GM13977 (cell line): ENCODE results near the gene MRGPRX4.
"Not testable (repeated sequence)": the region's sequence is repeated elsewhere in the genome, so short reads cannot be mapped to it uniquely, and the experiment has no call there.

Experiments used
- DNase-seq: peaks from one replicate; pipeline ENCODE4 v3.0.0; 2012; ENCODE audit warnings: low spot score
- in situ Hi-C: fragments of 300-500 bp; cut with MboI; formaldehyde crosslinking; loops from one replicate; pipeline ENCODE4 v1.12.0; 2022; ENCODE audit warnings: low sequenced_read_pairs, low pct_unique_long_range_greater_than_20kb, mixed read lengths, inconsistent platforms; ENCODE audit not compliant: unreplicated experiment
- TF ChIP-seq, protein P1 (sequence below): IDR thresholded peaks from 2 replicates; pipeline ENCODE4 v1.5.1; 2012; ENCODE audit warnings: mild to moderate bottlenecking, control low read depth; ENCODE audit not compliant: insufficient read depth; ENCODE audit errors: extremely low read depth, missing control alignments

The MRGPRX4 gene

GRCh38 chr11:18172666-18173065 is at the start of gene MRGPRX4:
Gene MRGPRX4 (plus strand): TSS chr11:18172837. CDS start chr11:18173257, 420 bp downstream.
- in situ Hi-C loops = no loop called here
- DNase-seq = no peak
- TF ChIP-seq, protein P1, sequence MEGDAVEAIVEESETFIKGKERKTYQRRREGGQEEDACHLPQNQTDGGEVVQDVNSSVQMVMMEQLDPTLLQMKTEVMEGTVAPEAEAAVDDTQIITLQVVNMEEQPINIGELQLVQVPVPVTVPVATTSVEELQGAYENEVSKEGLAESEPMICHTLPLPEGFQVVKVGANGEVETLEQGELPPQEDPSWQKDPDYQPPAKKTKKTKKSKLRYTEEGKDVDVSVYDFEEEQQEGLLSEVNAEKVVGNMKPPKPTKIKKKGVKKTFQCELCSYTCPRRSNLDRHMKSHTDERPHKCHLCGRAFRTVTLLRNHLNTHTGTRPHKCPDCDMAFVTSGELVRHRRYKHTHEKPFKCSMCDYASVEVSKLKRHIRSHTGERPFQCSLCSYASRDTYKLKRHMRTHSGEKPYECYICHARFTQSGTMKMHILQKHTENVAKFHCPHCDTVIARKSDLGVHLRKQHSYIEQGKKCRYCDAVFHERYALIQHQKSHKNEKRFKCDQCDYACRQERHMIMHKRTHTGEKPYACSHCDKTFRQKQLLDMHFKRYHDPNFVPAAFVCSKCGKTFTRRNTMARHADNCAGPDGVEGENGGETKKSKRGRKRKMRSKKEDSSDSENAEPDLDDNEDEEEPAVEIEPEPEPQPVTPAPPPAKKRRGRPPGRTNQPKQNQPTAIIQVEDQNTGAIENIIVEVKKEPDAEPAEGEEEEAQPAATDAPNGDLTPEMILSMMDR = no peak

GRCh38 chr11:18131115-18131514 is 41.5 kb upstream of the MRGPRX4 start:
- in situ Hi-C loops = not testable (repeated sequence)

GRCh38 chr11:18132341-18132740 is 40.3 kb upstream of the MRGPRX4 start, which contains the start of gene MRGPRX3:
Gene MRGPRX3 (plus strand): TSS chr11:18132571. CDS start chr11:18137203, 4,632 bp downstream.
- in situ Hi-C loops = no loop called here
- TF ChIP-seq, protein P1 = no peak
- DNase-seq = no peak

More at GRCh38 chr11:18131115-18131514, 41.5 kb upstream of the MRGPRX4 start:
- DNase-seq = not testable (repeated sequence)

DNA sequence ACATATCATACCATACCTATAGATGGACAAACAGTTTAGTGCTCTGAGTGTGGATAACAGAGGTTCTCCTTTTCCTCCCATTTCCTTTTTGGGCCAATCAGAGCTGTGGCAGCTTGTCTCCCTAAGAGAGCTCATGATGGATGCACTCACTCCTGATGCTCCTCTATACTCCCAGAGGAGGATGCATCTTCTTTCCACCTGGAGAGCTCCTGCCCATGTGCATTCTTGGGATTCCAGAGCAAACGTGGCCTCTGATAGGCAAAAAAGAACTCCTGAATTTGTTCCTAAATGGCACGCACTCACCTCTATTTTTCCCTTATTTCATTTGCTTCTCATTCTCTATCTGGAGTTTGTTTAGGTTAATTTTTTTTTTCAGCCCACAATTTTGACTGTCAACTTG is 37.3 kb upstream of the MRGPRX4 start:
- TF ChIP-seq, protein P1 = no peak
- DNase-seq = no peak
- in situ Hi-C loops = no loop called here

GRCh38 chr11:18137186-18137800 is 35.3 kb upstream of the MRGPRX4 start:
- TF ChIP-seq, protein P1 = no peak
- in situ Hi-C loops = no loop called here
- no peak for DNase-seq

- TF ChIP-seq, protein P1 = no peak
- DNase-seq = no peak
- in situ Hi-C loops = no loop called here
Measured at GRCh38 chr11:18140145-18140544, 32.5 kb upstream of the MRGPRX4 start.

DNA sequence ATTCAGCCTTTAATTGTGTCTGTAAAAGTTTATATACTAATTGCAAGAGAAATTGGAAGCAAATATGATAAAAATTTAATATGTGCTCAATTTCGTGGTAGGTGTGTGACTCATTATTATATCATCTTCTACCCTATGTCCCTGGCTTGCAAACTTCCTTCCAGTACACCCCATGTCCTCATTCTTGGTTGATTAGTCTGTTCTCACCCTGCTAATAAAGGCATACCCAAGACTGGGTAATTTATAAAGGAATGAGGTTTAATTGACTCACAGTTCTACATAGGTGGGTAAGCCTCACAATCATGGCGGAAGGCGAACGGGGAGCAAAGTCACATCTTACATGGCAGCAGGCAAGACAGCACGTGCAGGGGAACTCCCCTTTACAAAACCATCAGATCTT is 28.4 kb upstream of the MRGPRX4 start:
- DNase-seq = no peak
- in situ Hi-C loops = no loop called here
- TF ChIP-seq, protein P1 = no peak
